Measurements from ENCODE around the gene ATP6V1G1.
"Not testable (repeated sequence)": the region's sequence is repeated elsewhere in the genome, so short reads cannot be mapped to it uniquely, and the experiment has no call there.

The ATP6V1G1 gene

DNA sequence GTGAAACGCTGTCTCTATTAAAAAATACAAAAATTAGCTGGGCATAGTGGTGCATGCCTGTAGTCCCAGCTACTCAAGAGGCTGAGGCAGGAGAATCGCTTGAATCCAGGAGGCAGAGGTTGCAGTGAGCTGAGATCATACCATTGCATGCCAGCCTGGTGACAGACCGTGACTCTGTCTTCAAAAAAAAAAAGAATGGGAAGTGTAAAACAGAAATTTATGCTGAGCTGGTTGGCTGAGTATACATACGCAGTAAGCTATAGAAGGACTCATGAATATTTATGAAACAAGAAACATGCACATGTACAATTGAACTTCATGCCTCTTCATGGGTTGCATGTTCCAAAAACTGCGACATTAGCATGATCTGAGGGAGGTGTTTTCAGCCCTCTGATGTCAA is 10.8 kb upstream of the ATP6V1G1 start:
- not testable (repeated sequence) for DNase-seq (ENCODE audit: extremely low read depth in 1 of 2, low read depth in 1 of 2)

DNA sequence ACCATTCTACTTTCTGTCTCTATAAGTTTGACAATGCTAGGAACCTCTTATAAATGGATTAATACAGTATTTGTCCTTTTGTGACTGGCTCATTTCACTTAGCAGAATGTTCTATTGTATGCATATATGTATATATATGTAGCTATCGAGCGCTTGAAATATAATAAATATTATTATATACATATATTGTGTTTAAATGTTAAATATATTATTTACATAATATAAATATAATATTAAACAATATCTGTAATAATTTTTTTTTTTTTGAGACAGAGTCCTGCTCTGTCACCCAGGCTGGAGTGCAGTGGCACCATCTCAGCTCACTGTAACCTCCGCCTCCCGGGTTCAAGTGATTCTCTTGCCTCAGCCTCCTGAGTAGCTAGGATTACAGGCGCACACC is 9.4 kb upstream of the ATP6V1G1 start:
- not testable (repeated sequence) for DNase-seq (ENCODE audit: extremely low read depth in 1 of 2, low read depth in 1 of 2)

DNA sequence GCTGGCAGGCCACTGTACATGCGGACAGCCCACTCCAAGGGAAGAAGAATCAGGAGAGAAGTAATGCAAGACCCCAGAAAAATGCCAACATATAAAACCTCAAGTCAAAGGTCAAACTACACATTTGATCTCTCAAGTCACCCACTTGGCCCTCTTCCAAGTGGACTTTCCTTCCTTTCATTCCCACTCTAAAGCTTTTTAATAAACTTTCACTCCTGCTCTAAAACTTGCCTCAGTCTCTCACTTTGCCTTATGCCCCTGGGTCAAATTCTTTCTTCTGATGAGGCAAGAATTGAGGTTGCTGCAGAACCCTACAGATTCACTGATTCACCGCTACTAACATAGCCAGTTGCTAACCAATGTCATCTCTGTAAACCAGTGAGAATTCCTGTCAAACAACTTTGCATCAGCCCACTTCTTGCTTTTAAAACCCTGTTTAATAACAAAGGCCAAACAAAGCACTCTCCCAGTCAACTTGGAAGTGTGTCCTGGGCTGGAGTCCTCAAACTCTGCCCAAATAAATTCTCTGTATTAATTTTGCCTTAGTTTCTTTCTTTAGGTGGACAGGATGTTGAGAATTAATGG is 6.9 kb upstream of the ATP6V1G1 start:
- DNase-seq (ENCODE audit: extremely low read depth in 1 of 2, low read depth in 1 of 2), result no peak

GRCh38 chr9:114583371-114584155 is 4.0 kb upstream of the ATP6V1G1 start:
- no peak for DNase-seq (ENCODE audit: extremely low read depth in 1 of 2, low read depth in 1 of 2)

DNA sequence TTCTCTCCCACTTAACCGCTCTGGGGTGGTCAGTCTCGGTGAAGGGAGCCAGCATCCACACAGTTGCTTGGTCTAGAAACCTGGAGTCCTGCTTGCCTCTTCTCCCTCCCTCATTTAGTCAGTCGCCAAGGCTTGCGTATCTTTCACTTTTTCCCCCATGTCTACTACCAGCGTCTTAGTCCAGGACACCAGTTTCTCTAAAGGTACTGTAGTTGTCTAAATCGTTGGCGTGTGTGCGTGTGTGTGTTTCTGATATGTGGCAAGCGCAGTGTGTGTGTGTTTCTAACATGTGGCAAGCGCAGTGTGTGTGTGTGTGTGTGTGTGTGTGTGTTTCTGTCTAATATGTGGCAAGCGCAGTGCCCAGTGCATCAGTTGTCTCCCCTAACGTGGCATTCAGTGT is 641 bp downstream of the ATP6V1G1 start:
- DNase-seq (ENCODE audit: extremely low read depth in 1 of 2, low read depth in 1 of 2), result no peak

- DNase-seq (ENCODE audit: extremely low read depth in 1 of 2, low read depth in 1 of 2), result no peak
Measured at GRCh38 chr9:114588651-114589526, 1.3 kb downstream of the ATP6V1G1 start.

GRCh38 chr9:114590328-114590727 is 2.8 kb downstream of the ATP6V1G1 start:
- no peak for DNase-seq (ENCODE audit: extremely low read depth in 1 of 2, low read depth in 1 of 2)

DNA sequence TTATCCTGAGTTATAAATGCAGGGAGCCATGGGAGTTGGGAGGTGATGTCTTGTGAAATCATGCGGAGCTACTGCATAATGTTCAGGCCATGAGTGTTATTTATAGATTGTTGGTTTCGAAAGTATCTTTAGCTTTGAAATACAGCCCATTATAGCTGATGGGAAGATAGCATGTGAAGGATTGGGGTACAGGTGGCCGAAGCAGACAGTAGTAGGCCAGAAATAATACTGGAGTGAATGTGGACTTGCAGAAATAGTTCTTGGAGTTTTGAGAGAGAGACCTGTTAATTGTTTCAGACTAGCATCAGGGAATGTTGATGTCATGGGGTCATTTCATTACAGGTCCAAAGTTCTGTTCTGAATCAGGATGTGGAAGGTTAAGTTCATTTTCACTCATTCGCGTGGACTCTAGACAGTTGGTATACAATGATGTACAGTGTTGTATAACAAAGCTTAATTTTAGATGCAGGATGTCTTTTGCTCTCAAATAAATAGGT is 3.8 kb downstream of the ATP6V1G1 start:
- DNase-seq (ENCODE audit: extremely low read depth in 1 of 2, low read depth in 1 of 2), result no peak

DNA sequence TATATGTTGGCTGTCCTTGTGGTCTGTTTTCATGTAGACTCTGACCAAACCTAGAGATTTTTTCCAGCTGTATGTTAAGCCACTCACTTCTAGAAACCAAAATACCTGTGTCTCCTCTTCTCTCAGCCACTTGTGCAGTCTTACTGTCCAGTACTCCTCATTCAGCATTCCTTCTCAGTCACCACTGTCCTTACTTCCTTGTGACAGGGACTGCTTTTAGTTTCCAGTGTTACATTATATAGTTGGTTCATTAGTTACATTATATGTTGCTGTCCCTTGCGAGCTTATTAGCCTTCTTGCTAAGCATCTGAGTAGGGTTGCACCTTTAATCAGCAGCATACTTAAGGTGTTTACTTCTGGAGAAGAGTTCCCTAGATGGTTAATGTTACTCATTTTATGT is 4.3 kb downstream of the ATP6V1G1 start:
- DNase-seq (ENCODE audit: extremely low read depth in 1 of 2, low read depth in 1 of 2), result no peak

GRCh38 chr9:114592356-114592755 is 4.8 kb downstream of the ATP6V1G1 start:
- no peak for DNase-seq (ENCODE audit: extremely low read depth in 1 of 2, low read depth in 1 of 2)

GRCh38 chr9:114594136-114594535 is 6.6 kb downstream of the ATP6V1G1 start:
- no peak for DNase-seq (ENCODE audit: extremely low read depth in 1 of 2, low read depth in 1 of 2)

DNA sequence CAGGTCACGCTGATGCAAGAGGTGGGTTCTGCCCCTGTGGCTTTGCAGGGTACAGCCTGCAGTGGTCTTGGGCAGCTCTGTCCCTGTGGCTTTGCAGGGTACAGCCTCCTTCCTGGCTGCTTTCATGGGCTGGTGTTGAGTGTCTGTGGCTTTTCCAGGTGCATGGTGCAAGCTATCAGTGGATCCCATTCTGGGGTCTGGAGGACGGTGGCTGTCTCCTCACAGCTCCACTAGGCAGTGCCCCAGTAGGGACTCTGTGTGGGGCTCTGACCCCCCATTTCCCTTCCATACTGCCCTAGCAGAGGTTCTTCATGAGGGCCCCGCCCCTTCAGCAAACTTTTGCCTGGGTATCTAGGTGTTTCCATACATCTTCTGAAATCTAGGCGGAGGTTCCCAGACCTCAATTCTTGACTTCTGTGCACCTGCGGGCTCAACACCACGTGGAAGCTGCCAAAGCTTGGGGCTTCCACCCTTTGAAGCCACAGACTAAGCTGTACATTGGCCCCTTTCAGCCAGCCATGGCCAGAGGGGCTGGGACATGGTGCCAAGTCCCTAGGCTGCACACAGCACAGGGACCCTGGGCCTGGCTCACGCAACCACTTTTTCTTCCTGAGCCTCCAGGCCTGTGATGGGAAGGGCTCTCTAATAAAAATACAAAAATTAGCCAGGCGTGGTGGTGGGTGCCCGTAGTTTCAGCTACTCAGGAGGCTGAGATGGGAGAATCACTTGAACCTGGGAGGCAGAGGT is 13.1 kb downstream of the ATP6V1G1 start:
- DNase-seq (ENCODE audit: extremely low read depth in 1 of 2, low read depth in 1 of 2), result not testable (repeated sequence)

GRCh38 chr9:114601787-114602186 is 14.2 kb downstream of the ATP6V1G1 start:
- not testable (repeated sequence) for DNase-seq (ENCODE audit: extremely low read depth in 1 of 2, low read depth in 1 of 2)

DNA sequence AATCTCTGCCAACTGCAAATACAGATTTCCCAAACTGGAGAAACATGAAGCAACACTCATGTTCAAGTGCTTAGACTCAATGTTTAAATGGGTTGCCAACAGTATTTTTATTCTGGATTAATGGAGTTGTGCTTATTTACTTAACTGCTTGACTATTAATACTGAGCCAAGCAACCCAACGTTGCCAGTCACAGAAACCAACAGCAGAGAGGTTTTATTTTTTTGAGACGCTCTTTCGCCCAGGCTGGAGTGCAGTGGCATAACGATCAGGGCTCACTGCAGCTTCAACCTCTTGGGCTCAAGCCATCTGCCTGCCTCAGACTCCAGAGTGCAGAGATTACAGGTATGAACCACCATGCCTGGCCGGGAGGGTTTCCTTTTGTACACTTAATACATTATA is 15.1 kb downstream of the ATP6V1G1 start:
- DNase-seq (ENCODE audit: extremely low read depth in 1 of 2, low read depth in 1 of 2), result no peak

DNA sequence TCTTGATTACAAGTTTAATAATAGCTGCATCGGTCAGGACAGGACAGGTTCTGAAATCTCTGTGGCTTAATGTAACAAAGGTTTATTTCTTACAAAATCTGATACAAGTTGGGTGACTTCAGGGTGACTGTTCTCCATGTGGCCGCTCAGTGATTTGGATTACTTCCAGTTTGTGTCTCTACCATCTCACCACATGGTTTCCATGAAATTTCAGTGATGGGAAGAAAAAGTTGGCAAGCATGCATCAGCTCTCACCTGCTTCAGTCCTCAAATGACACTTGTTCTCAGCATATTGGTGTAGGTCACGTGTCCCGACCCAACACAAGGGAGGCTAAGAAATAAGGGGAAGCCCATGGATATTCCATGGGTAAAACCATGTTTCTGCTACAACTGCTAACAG is 15.7 kb downstream of the ATP6V1G1 start:
- DNase-seq (ENCODE audit: extremely low read depth in 1 of 2, low read depth in 1 of 2), result no peak

GRCh38 chr9:114604989-114605388 is 17.4 kb downstream of the ATP6V1G1 start:
- DNase-seq (ENCODE audit: extremely low read depth in 1 of 2, low read depth in 1 of 2), result no peak

DNA sequence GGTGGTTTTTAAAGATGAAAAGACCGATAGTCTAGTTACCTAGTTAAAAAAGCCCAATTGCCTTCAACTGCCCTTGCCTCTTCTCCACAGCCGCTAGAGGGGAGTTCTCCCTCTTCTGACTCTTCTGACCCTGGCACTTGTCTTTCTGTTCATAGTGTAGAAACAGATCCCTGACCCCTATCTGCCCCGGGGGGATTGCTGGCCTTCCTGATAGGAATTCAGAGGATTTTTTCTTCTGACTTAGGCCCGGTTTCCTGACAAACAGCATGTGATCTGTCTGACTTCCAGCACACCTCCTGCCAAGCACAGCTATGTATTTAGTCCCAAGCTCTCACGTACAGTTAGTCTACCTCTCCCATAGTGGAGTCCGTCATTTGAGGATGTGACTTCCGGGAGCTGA is 18.5 kb downstream of the ATP6V1G1 start:
- DNase-seq (ENCODE audit: extremely low read depth in 1 of 2, low read depth in 1 of 2), result no peak

DNA sequence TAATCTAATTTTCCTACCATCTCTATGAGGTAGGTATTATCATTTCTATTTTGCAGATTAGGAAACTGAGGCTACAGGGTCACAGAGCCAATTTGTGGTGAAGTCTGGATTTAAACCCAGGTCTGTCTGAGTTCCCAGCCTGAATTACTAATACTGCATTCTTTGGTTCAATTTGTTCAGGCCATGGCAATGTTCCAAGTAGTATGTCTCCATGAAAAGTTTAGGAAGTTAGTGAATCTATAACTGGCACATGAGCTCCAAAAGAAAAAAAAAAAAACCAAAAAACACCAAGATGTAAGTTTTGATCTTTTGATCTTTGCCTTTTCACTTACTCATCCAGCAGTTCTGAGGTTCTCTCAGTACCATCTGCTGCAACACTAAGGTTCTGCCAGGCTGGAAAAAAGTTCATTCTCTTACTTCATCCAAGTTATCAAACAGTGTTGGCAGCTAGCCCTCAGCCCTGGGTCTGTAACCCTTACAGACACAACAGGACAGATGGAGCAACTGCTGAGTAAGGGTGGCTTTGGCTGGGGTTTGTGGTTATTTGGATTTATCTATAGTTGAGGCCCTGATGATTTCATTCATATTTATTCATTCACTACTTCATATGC is 19.1 kb downstream of the ATP6V1G1 start:
- DNase-seq (ENCODE audit: extremely low read depth in 1 of 2, low read depth in 1 of 2), result no peak

DNA sequence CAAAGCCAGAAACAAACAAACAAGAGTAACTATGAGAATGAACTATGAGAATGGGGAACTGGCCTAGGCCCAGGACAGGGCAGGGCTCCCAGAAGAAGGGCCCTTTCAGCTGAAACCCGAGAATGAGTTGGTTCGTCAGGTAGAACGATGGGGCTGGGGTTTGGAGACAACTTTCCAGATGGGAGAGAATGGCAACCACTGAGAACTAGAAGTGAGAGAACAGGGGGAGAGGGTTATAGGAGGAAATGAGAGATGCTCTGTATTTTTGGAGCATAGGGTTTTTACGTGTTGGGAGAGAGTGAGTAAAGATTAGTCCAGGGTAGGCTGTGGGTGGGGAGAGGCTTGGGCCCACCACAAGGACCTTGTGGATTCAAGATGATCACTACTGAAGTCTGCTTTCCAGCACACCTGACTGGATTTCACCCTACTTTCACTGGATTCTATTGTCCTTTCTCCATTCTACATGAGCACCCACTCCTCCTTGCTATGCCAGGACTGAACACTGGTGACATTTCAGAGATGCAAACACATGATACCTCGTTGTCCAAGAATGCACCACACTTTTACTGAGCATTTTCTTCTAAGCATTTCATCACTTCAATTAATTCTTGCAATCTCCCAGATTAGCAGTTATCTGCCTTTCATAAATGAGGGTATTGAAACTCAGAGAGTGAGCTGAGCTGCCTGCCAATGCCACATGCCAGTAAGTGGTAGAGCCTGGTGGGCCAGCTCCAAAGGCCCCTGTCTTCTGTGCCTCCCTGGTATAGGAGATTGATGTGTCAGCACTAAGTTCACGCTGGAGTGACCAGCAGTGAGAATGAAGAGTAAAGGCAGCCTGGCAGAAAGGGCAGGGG is 20.3 kb downstream of the ATP6V1G1 start:
- DNase-seq (ENCODE audit: extremely low read depth in 1 of 2, low read depth in 1 of 2), result no peak

DNA sequence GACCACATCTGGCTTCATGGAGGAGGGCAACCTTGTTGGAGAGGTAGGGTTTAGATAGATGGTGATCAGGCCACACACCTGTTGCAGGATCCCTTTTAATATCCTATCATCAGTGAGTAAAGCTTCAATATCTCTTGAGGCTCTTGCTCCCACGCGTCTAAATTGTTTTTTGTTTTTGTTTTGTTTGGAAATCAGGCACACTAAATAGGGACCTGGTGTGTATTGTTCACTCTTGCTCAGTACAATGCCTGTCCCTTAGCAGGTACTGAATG is 20.9 kb downstream of the ATP6V1G1 start:
- no peak for DNase-seq (ENCODE audit: extremely low read depth in 1 of 2, low read depth in 1 of 2)

All from stimulated activated CD8-positive, alpha-beta memory T cell treated with anti-CD3 and anti-CD28 coated beads, Interleukin-7, amount 100 ng/mL, for 48 hours (primary cell).